ENCODE data around the gene DCDC2.

Gene DCDC2

DNA sequence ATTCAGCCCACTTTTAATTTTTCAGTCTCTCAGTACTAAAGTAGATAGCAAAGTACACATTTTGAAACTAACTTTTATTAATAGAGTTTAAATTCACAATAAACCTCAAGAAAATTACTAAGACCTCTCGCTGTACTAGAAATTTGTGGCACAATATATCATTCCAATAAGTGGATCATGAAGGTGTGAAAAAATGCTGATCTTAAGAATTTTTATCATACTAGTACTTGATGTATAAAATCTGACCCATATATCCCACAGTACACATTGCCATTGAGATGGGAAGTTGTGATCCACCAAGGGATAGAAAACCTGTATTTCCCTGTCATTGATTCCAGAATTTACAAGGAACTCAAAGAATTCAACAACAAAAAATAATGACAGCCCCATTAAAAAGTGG is 85.7 kb downstream of the DCDC2 start:
- TF ChIP-seq, protein P1, sequence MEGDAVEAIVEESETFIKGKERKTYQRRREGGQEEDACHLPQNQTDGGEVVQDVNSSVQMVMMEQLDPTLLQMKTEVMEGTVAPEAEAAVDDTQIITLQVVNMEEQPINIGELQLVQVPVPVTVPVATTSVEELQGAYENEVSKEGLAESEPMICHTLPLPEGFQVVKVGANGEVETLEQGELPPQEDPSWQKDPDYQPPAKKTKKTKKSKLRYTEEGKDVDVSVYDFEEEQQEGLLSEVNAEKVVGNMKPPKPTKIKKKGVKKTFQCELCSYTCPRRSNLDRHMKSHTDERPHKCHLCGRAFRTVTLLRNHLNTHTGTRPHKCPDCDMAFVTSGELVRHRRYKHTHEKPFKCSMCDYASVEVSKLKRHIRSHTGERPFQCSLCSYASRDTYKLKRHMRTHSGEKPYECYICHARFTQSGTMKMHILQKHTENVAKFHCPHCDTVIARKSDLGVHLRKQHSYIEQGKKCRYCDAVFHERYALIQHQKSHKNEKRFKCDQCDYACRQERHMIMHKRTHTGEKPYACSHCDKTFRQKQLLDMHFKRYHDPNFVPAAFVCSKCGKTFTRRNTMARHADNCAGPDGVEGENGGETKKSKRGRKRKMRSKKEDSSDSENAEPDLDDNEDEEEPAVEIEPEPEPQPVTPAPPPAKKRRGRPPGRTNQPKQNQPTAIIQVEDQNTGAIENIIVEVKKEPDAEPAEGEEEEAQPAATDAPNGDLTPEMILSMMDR (IDR thresholded peaks at IDR 0.05), result no peak

DNA sequence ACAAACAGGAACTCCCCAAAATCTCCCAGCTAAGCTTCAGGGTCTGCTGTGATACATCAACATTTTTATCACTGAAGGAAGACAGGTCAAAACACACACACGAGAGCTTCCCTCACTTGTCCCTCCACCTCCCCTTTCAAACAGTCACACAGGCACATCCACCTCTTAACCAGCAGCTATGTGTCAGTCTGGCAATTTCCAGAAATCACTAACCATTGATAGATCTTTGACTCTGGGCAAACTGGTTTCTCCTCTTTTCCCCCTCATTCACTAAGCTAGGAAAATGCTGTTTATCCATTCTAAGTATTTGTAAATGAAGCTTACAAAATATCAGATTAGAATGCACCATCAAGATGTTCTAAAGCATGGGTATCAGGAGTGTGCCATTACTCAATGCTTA is 87.8 kb downstream of the DCDC2 start:
- TF ChIP-seq, protein P1 (IDR thresholded peaks at IDR 0.05), result no peak

DNA sequence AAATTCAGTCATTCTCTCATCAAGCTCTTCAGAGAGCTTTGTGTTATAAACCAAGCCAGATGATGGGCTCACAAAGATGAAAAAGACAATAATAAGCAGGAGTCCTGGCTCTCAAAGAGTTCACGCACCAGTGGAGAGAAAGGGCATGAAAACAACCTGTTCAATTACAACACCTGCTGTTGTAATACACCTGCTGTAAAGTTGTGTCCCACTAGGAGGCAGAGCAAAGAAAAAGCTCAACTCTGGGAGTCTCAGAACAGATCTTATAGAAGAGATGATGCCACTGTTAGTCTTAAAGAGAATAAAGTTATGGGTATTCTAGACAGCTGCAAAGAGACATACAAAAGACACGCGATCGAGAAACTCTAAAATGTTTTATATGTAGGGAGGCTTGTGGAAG is 100.6 kb downstream of the DCDC2 start:
- TF ChIP-seq, protein P1 (IDR thresholded peaks at IDR 0.05), result no peak; the same call in 1 of the 2 replicates

DNA sequence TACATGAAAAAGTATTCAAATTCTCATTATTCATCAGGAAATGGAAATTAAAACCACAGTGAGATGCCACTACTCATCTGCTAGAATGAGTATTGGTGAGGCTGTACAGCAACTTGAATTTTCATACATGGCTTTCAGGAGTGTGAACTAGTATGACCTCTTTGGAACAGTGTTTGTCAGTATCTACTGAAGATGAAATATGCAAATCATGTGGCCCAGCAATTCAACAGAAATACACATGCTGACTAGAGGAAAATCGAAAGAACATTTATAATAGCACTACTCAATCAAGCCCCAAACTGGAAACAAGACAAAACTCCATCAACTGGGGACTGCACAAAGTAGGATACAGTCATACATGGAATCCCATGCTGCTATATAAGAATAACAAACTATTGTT is 102.2 kb downstream of the DCDC2 start:
- TF ChIP-seq, protein P1 (IDR thresholded peaks at IDR 0.05), result no peak

DNA sequence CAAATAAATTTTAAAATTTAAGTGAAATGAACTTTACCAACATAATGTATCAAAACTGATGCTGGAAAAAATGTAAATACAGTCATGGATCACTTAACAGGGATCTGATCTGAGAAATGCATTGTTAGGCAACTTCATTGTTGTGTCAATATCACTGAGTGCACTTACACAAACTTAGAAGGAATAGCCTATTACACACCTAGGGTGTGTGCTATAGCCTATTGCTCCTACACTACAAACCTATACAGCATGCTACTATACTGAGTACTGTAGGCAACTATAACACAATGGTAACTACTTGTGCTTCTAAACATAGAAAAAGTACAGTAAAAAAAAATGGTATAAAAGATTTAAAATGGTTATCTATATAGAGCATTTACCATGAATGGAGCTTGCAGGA is 104.5 kb downstream of the DCDC2 start:
- TF ChIP-seq, protein P1 (IDR thresholded peaks at IDR 0.05), result no peak

DNA sequence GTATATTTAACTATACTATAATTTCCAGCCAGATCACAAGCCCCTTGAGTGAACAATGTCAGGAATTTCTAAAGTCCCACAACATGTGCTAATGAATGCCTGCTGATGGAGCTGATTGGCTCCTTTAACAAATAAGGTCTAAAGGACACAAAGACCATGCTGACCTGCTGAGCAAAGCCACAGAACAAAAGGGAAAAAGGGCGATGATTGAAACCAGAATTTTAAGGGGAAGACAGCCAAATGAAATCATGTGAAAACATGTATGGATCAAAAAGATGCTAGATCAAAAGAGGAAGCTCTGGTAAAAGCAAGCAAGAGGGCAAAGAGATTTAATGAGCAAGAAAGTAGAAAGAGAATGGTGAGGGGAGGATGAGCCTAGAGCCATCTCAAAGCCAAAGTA is 105.6 kb downstream of the DCDC2 start:
- TF ChIP-seq, protein P1 (IDR thresholded peaks at IDR 0.05), result no peak

DNA sequence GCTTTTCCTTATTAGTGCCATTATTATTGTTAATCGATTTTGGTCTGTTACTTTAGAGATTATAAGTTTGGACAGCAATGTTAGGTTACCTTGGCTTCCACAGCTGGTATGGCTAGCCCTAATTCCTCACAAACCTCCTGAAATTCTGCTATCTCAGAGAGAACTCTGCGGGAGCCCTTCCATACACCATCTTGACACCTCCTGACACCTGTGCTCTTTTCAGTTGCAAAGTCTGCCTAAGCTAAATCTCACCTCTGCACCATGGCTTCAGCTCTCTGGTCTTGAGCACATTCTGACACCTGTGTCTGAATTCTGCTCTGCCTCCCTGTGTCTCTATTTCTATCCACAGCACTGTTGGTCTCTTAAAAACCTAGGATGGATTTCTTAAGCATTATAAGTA is 106.5 kb downstream of the DCDC2 start:
- TF ChIP-seq, protein P1 (IDR thresholded peaks at IDR 0.05), result no peak

DNA sequence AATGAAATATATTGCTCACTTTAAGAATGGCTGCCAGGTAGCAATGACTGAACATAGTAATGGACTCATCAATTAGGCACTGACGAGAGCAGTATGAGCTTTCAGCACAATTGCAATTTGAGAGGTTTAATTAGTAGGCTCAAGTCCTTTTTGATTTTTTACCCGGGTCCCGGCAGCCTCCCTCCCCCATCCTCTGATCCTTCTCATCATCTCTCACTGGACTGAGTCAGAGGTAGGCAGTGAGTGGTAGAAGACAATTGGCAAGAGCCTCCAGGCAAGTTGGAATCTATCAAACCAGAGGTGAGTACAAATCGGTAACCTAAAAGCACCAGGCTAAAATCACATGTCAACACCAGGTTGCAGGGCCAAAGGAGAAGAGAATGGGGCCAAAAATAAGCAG is 107.9 kb downstream of the DCDC2 start:
- TF ChIP-seq, protein P1 (IDR thresholded peaks at IDR 0.05), result no peak

Data from LNCAP (cell line).